Transverse colon (tissue), 4 donors: Measurements from ENCODE around the gene CCNQ. TPM values are rescaled to one million over a fixed set of nuclear protein-coding genes. Genes with fewer than 3 reads are reported as not detected.

Experiments used
- DNase-seq: peaks from one replicate; pipeline ENCODE4 v3.0.0-alpha.2; 2019
- H3K27ac ChIP-seq, 4 donors: fragments of 200-600 bp; sonication (generic); 2 replicates each; pipeline ENCODE4 v1.5.1; 2016 to 2018; ENCODE audit warnings: inconsistent platforms in 4 of 4
- H3K27me3 ChIP-seq: fragments of 200-600 bp; sonication (generic); 2 replicates; pipeline ENCODE4 v1.5.1; 2017; ENCODE audit warnings: inconsistent platforms
- H3K36me3 ChIP-seq, 4 donors: fragments of 200-600 bp; sonication (generic); 2 replicates each; pipeline ENCODE4 v1.5.1; 2017 to 2019; ENCODE audit warnings: inconsistent platforms in 4 of 4
- H3K4me1 ChIP-seq, 4 donors: fragments of 200-600 bp; sonication (generic); 2 replicates each; pipeline ENCODE4 v1.5.1; 2017 to 2020; ENCODE audit warnings: inconsistent platforms in 4 of 4
- H3K4me3 ChIP-seq, 4 donors: fragments of 200-600 bp; sonication (generic); 1 replicate in 1 of 4; 2 replicates in 3 of 4; pipeline versions ENCODE4 v1.5.1 to v1.6.1; 2017 to 2019; ENCODE audit warnings: inconsistent platforms in 4 of 4
- H3K9me3 ChIP-seq, 2 donors: fragments of 200-600 bp; sonication (generic); 2 replicates each; pipeline ENCODE4 v1.5.1; 2017 to 2019; ENCODE audit warnings: inconsistent platforms in 2 of 2
- CTCF ChIP-seq, 5 experiments: fragments of 200-600 bp in 3 of 5; fragments of 450-650 bp in 2 of 5; sonication (generic) in 3 of 5; IDR thresholded peaks; 1 replicate in 2 of 5; 2 replicates in 3 of 5; pipeline ENCODE4 v1.5.1; 2016 to 2017; ENCODE audit warnings: antibody characterized with exemption in 5 of 5, inconsistent platforms in 3 of 5, mild to moderate bottlenecking in 2 of 5, moderate library complexity in 1 of 5
- EP300 ChIP-seq: sonication (generic); formaldehyde crosslinking; IDR thresholded peaks from one replicate; pipeline ENCODE4 v1.6.1; 2017; ENCODE audit warnings: antibody characterized with exemption, low read depth
- POLR2A ChIP-seq: fragments of 450-650 bp; IDR thresholded peaks from one replicate; pipeline ENCODE4 v1.6.1; 2016; ENCODE audit warnings: antibody characterized with exemption, mild to moderate bottlenecking, moderate library complexity
- POLR2AphosphoS5 ChIP-seq, 3 donors: sonication (generic); formaldehyde crosslinking; IDR thresholded peaks; one replicate each; pipeline ENCODE4 v1.6.1; 2016; ENCODE audit warnings: antibody characterized with exemption in 3 of 3
- WGBS, 2 donors: methylation state at CpG; one replicate each; pipeline ENCODE4 v1.1.5; 2018; ENCODE audit warnings: low coverage in 1 of 2; 5-methylcytosine and 5-hydroxymethylcytosine counted together
- in situ Hi-C, 4 donors: fragments of 200-750 bp; cut with MboI; loops; one replicate each; pipeline versions ENCODE4 v1.15.0 to v1.15.1; 2017; ENCODE audit warnings: low sequenced_read_pairs in 3 of 4, low pct_ligation_motif_present in 1 of 4, low pct_unique_long_range_greater_than_20kb in 1 of 4
- intact Hi-C: fragments of 100-400 bp; cut with DNase I; formaldehyde crosslinking; loops from one replicate; pipeline ENCODE4 v1.15.1; 2023; ENCODE audit warnings: low total_unique reads
- total RNA-seq, 4 donors: library from RNA; depleted of rRNA; stranded (reverse); fragments of >200 nt; gene quantifications; one replicate each; pipeline ENCODE4 v1.1.0, GENCODE V29; 2016

Gene CCNQ
- total RNA-seq, 4 donors from 2014 or later, result 5.2 to 32.5 (median 26.8) TPM

GRCh38 chrX:153569475-153569874 is 29.5 kb downstream of the CCNQ start:
- Histone ChIP-seq H3K9me3 (no peaks in the 10 kb centered on the region), H3K36me3 (no peaks in the 10 kb centered on the region), H3K27ac (no peak overlapping the region), H3K4me1 (no peaks in the 10 kb centered on the region), H3K27me3 (no peaks in the 10 kb centered on the region), H3K4me3 (no peak overlapping the region)
- intact Hi-C loops, result no loop called here
- WGBS, 2 donors, result 90% methylated on average over 13 of the region's 13 CpGs; no CpG with 5 or more reads in 1 of the 2 donors
- TF ChIP-seq POLR2A (no peak), CTCF (IDR thresholded peaks at IDR 0.05) (no peak)
- in situ Hi-C loops, result loop anchor here in 1 of 4 donors (25.0 kb wide), 1 partner anchor 93 kb away; the partner anchor contains the start of gene PNCK
- DNase-seq, result no peak

- H3K4me1 ChIP-seq, result no peaks in the 10 kb centered on the region
- 80% methylated on average over 21 of the region's 21 CpGs; no CpG with 5 or more reads in 1 of the 2 donors for WGBS, 2 donors
- H3K27me3 ChIP-seq, result no peaks in the 10 kb centered on the region
- in situ Hi-C loops, result loop anchor here in 1 of 4 donors (25.0 kb wide), 1 partner anchor 94 kb away; the partner anchor contains the start of gene PNCK
- no peak overlapping the region for H3K4me3 ChIP-seq
- no peaks in the 10 kb centered on the region for H3K9me3 ChIP-seq
- DNase-seq, result no peak
- intact Hi-C loops, result no loop called here
- no peak overlapping the region for H3K27ac ChIP-seq
- TF ChIP-seq POLR2AphosphoS5 (IDR thresholded peaks at IDR 0.05), result no peak
- H3K36me3 ChIP-seq, result no peaks in the 10 kb centered on the region
Measured at GRCh38 chrX:153568451-153569011, 30.4 kb downstream of the CCNQ start.

- WGBS, 2 donors, result 78% methylated on average over 8 of the region's 9 CpGs; no CpG with 5 or more reads in 1 of the 2 donors
Measured at GRCh38 chrX:153565996-153566580, 32.9 kb downstream of the CCNQ start.

GRCh38 chrX:153564047-153564606 is 34.8 kb downstream of the CCNQ start:
- Histone ChIP-seq H3K36me3 (no peaks in the 10 kb centered on the region), H3K4me3 (no peak overlapping the region), H3K27me3 (no peaks in the 10 kb centered on the region), H3K9me3 (no peaks in the 10 kb centered on the region), H3K4me1 (no peaks in the 10 kb centered on the region), H3K27ac (no peak overlapping the region)
- in situ Hi-C loops (loop anchor here in 1 of 4 donors (25.0 kb wide), 1 partner anchor 98 kb away; the partner anchor contains the start of gene PNCK), intact Hi-C loops (no loop called here)
- no peak for DNase-seq
- TF ChIP-seq CTCF (IDR thresholded peaks at IDR 0.05) (no peak), EP300 (no peak), POLR2AphosphoS5 (IDR thresholded peaks at IDR 0.05) (no peak), POLR2A (no peak)
- WGBS, 2 donors, result 80% methylated on average over 14 of the region's 14 CpGs; no CpG with 5 or more reads in 1 of the 2 donors

More at GRCh38 chrX:153565996-153566580, 32.9 kb downstream of the CCNQ start:
- Histone ChIP-seq H3K9me3 (no peaks in the 10 kb centered on the region), H3K36me3 (no peaks in the 10 kb centered on the region), H3K4me1 (no peaks in the 10 kb centered on the region), H3K27ac (no peak overlapping the region), H3K27me3 (no peaks in the 10 kb centered on the region), H3K4me3 (no peak overlapping the region)
- in situ Hi-C loops (loop anchor here in 1 of 4 donors (25.0 kb wide), 1 partner anchor 96 kb away; the partner anchor contains the start of gene PNCK), intact Hi-C loops (no loop called here)
- no peak for TF ChIP-seq EP300
- no peak for TF ChIP-seq POLR2AphosphoS5 (IDR thresholded peaks at IDR 0.05)
- TF ChIP-seq CTCF (IDR thresholded peaks at IDR 0.05), result no peak
- TF ChIP-seq POLR2A, result no peak
- no peak for DNase-seq
